Lower leg skin (tissue), 3 donors: ENCODE measurements around the gene SMCP.

Experiments used
- CTCF ChIP-seq, 3 donors: fragments of 450-650 bp; IDR thresholded peaks; one replicate each; pipeline ENCODE4 v1.5.1; 2016; ENCODE audit warnings: antibody characterized with exemption in 3 of 3, mild to moderate bottlenecking in 3 of 3, moderate library complexity in 2 of 3
- POLR2A ChIP-seq, 2 donors: fragments of 450-650 bp; IDR thresholded peaks; one replicate each; pipeline ENCODE4 v1.6.1; 2016 to 2017; ENCODE audit warnings: antibody characterized with exemption in 2 of 2, mild to moderate bottlenecking in 1 of 2, moderate library complexity in 1 of 2

GRCh38 chr1:152899027-152899426 lies 20.9 kb downstream of the SMCP start:
- TF ChIP-seq CTCF (IDR thresholded peaks at IDR 0.05) (no peak), POLR2A (IDR thresholded peaks at IDR 0.05) (no peak)
